ENCODE data around the gene REV3L.
A peak's percentile ranks its signal among the peaks of the same experiment; 100 is the strongest.
"Not testable (repeated sequence)": the region's sequence is repeated elsewhere in the genome, so short reads cannot be mapped to it uniquely, and the experiment has no call there.

REV3L gene

GRCh38 chr6:111357705-111358104, 125.3 kb downstream of the REV3L start:
- no peak for DNase-seq

- no peak for DNase-seq
These were observed 126.5 kb downstream of the REV3L start for GRCh38 chr6:111356551-111356950.

- DNase-seq = no peak
These were observed 128.1 kb downstream of the REV3L start for GRCh38 chr6:111354758-111355555.

GRCh38 chr6:111353912-111354462, 129.0 kb downstream of the REV3L start:
- DNase-seq = no peak

- no peak for DNase-seq
These were observed 135.4 kb downstream of the REV3L start for GRCh38 chr6:111347589-111347988.

GRCh38 chr6:111342913-111343312, 140.1 kb downstream of the REV3L start:
- DNase-seq = no peak

GRCh38 chr6:111339294-111339693, 143.7 kb downstream of the REV3L start:
- no peak for DNase-seq

GRCh38 chr6:111338843-111339242, 144.2 kb downstream of the REV3L start:
- no peak for DNase-seq

- no peak for DNase-seq
These were observed 145.2 kb downstream of the REV3L start for GRCh38 chr6:111337829-111338236.

GRCh38 chr6:111329882-111330633, 153.0 kb downstream of the REV3L start:
- no peak for DNase-seq

- no peak for DNase-seq
These were observed 156.5 kb downstream of the REV3L start for GRCh38 chr6:111326563-111326962.

- no peak for DNase-seq
These were observed 160.9 kb downstream of the REV3L start for GRCh38 chr6:111322145-111322544.

GRCh38 chr6:111307950-111308349, 175.1 kb downstream of the REV3L start:
- not testable (repeated sequence) for DNase-seq

- no peak for DNase-seq
These were observed 175.7 kb downstream of the REV3L start for GRCh38 chr6:111307275-111307858.

- no peak for DNase-seq
These were observed 176.7 kb downstream of the REV3L start for GRCh38 chr6:111306104-111306888.

- DNase-seq = no peak
These were observed 181.1 kb downstream of the REV3L start for GRCh38 chr6:111301946-111302345.

- DNase-seq = peak; percentile 18
These were observed 181.8 kb downstream of the REV3L start for GRCh38 chr6:111300938-111301800.

GRCh38 chr6:111297776-111298175, 185.2 kb downstream of the REV3L start:
- DNase-seq = no peak

GRCh38 chr6:111294374-111294967, 188.5 kb downstream of the REV3L start:
- no peak for DNase-seq

- no peak for DNase-seq
These were observed 191.4 kb downstream of the REV3L start for GRCh38 chr6:111291336-111292259.

Measured in EL (cell line).